Activated effector memory CD4-positive, alpha-beta T cell treated with anti-CD3 and anti-CD28 coated beads, Interleukin-2, amount 50 U/mL, for 16 hours (primary cell): ENCODE data around the gene ELOB.
"Not testable (repeated sequence)": the region's sequence is repeated elsewhere in the genome, so short reads cannot be mapped to it uniquely, and the experiment has no call there.

Experiments
- DNase-seq: peaks from one replicate; pipeline ENCODE4 v3.0.0-alpha.2; 2020

Gene ELOB

DNA sequence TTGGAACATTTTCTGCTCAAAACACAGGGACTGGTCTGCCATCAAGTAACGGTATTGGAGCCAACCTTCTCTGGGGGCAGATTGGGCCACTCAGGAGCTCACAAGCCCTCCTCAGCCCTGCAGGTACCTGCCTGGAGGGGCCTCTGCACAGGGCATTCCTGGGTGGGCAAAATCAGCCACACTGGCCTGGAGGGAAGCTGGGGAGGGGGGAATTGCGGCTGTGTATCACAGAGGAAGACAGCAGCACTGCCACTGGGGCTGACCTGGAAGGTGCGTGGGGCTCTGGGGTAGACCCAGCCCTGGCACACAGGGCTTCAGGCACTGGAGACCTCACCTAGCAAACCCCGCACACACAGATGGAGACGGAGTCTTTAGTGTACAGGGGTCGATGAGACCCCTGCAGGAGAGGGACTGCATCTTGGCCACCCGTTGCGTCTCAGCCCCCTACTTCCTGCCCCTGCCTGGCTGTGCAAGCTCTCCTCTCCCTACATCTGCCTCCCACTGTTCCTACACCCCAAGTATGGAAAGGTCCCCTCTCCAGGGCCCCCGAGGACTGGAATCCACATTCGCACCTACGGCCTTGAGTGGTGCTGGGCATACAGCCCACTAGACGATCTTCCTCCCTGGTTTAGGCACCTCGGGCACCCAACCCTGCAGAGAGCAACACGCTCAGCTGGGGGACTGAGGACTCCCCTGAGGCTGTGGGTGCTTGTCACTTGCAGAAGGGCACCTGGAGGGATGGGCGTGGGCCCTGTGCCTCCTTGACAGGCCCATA, 31.8 kb downstream of the ELOB start:
- DNase-seq = no peak

DNA sequence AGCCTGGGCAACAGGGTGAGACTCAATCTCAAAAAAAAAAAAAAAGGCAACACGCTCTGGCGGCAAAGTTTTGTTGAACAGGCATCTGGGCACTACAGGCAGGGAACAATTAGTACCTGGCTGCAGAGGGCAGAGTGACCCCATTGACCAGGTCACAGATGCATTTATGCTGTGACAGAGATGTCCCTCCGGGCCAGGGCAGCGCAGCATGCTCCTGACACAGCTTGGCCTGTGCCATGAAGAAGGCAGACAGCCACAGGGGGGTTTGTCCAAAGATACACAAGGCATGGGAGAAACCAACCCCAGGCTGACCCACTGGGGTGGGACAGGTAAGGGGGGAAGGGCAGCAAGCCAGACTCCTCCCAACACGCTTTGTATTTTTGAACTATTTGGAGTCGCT, 32.4 kb downstream of the ELOB start:
- no peak for DNase-seq

DNA sequence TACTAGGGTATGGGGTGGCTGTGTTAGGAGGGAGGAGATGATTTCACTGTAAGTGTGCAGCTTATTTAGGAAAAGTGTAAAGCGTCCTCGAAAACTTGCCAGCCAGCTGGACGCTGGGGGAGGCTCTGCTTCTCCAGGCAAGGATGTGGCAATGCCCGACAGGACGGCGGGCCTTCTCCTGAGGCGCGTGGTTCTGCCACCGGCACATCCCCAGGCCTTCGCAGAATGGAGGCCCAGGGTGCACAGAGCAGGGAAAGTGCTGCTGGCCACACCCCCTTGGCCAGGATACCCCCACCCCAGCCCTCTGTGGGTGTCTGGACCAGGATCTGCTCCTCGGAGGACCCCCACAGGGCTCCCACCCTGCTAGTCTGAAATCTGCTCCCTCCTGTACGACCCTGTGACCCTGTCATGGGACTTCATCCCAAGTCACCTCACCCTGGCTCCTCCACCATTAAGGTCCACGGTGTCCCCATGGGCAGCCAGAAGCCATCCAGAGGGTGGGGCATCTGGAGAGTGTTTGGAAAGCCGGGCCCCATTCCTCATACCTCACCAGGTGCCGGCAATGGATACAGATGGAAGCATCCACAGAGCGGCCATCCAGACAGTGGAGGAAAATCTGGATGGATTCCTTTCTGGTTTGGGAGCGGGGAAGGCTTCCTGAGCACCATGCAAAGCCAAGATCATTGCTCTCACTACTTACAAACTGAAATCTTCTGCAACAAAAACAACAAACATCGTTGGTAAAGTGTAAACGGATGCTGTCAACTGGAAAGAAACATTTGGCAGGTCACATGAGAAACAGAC, 33.9 kb downstream of the ELOB start:
- no peak for DNase-seq

DNA sequence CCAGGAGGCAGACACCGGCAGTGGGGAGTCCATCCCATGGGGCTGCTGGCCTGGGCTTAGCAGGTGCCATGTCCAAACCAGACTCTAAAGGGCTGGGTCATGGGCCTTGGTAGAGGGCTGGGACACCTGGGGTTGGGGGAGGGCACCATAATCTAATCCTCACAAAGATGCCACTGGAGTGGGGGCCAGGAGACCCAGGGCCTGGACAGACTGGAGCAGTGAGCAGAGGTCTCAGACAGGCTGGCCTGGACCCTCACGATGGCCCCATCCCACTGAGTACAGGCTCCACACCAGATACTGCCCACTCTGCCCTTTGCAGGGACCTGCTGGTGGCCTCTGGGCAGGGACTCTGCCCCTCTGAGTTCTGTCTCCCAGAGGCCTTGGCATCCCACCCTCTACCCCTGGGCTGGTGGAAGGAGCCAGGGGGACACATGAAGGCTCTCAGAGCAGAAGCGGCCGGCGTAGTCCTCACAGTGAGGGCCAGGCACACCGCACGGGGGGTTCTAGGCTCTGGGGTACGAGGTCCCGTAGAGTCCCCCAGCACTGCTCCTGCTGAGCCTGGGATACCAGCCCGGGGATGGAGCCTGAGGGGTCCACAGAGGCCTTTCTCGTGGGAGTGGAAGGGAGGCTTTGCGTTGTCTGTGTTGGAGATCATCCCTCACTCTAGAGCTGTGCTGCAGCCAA, 34.6 kb downstream of the ELOB start:
- no peak for DNase-seq

DNA sequence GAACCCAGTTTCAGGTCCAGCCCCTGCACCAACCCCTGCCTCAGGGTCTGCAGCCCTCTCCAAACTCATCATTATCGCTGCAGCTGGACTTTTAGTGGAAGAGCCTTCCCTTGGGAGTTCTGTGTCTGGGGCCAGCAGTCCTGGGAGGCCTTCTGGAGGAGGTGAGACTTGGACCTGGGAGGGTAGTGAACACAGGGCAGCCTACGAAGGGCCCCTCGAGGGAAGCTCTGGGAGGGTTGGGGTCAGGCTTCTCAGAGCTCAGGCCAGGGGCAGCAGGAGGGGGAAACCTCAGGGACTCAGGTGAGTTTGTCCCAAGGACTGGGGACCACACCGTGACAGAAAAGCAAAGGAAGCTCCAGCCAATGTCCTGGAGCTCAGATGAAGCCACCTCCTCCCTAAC, 35.9 kb downstream of the ELOB start:
- DNase-seq = no peak

DNA sequence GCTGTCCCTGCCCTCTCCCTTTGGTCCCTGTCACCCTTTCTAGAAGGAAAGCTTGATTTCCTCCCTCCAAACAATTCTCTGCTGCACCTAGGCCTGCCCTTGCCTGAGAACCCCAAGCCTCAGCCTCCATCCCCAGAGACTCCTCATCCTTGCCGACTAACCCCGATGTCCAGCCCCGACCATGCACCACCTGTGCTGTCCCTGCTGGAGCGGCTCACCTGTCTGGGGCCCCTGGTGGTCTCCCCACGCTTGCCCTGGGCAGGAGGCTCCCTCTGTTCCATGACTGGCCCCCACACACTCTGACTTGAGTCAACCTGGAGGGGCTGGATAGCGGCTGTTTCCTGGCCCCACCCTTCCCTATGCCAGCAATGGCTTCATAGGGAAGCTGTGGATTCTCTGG, 36.6 kb downstream of the ELOB start:
- DNase-seq = no peak

DNA sequence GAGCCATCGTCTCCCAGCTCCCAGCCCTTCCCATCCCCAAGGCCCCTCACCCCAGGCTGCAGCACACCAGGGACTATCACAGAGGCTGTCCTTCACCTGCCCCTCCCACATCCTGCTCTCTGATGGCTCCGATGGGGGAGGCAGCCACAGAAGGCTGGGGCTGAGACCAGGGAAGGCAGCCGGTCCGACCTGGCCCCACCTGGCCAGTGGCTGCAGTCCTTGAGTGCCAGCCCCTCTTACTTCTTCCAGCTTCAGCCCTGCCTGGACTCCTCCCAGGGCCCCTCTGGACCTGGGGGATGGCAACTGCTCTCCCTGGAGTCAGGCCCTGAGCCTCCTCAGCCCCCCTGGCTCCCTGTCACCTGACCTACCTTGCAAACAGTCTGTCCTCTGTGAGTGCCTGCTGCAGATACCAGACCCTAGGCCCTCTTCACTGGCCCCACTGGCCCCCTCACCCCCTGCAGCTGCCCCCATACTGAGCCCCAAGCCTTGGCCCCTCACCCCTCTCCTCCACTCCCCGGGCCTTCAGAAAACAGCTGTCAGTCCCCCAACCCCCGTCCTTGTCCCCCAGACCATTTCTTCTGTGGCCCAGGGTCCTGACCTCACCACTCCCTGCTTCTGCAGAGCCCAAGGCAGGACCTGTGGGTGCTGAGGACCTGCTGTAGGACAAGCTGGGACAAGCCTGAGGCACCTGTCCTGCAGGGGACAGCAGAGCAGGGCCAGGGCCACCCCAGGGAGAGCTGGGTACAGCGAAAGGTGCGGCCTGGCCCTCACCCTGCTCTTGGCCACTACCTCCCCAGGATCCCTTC, 37.3 kb downstream of the ELOB start:
- no peak for DNase-seq

DNA sequence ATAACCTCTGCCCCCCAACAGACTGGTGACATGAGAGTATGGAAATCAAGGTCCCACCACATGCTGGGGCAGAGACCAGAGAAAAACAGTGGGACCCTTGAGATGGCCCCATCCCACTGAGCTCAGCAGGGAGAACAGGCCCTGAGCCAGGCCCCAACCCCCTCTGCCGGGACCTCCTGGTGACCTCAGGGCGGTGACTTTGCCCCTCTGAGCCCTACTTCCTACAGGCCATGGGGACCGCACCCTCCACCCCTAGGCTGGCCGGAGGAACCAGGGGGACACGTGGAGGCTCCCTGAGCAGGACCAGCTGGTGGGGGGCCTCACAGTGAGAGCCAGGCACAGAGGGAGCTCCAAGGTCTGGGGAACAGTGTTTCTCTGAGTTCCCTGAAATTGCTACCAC, 38.5 kb downstream of the ELOB start:
- DNase-seq = no peak

DNA sequence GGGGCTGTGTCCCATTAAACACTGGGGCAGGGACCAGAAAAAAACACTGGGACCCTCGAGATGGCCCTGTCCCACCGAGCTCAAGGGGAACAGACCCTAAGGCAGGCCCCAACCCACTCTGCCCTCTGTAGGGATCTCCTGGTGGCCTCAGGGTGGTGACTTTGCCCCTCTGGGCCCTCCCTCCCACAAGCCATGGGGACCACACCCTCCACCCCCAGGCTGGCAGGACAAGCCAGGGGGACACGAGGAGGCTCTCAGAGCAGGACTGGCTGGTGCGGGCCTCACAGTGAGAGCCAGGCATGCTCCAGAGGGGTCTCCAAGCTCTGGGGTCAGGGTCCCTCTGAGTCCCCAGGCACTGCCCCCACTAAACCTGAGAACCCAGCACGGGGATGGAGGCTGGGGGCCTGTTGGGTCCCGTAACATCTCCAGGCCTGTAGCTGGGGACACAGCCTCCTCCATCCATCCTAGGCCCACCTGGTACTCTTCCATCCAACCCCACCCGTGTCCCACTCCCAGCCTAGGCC, 39.1 kb downstream of the ELOB start:
- DNase-seq = no peak

DNA sequence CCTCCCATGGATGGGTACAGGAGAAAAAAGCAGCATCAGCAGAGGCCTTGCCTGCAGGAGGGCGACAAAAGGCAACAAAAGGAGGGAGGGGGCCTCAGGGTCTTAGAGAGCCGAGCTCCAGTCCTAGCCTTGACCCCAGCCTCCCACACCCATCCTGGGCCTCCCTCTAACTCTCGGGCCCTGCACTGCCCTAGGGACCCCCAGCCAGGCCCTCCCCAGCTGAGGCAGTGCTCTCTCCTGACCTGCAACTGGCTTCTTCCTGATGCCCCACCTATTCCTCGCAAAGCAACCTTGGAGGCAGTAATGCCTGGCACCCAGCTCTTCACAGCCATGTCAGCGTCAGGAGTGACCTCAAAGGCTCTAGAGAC, 39.9 kb downstream of the ELOB start:
- DNase-seq = no peak

DNA sequence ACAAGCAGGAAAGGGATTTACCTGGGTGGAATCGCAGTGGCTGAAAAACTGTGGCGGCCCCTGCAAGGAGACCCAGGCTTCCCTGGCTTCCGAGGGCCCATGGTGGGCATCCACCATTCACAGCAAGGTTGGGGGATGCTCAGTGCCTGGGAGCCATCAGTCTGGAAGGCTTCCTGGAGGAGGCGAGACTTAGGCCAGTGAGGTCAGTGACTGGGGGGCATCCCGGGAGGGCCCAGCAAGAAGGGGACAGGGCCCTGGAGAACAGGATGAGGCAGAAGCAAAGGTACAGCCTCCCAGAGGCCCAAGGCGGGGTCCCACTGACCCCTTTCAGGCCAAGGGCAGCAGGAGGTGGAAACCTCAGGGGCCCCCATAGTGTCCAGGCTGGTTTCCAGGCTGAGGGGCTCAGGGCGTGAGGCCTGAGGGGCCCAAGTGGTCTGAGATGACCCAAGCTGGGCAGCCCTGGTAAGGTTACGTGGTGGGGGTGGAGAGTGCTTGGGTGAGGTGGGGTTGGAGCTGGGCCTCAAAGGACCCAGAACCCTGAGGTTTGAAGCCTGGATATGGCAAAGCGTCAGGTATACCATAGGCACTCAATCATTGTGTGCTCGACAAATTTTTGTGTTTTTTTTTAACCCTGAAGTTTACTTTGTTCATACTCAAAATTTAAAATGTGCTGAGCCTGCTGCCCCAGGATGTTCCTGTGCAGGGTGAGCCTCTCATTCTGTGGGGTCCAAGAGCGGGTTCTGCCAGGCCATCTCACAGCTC, 40.4 kb downstream of the ELOB start:
- DNase-seq = no peak

DNA sequence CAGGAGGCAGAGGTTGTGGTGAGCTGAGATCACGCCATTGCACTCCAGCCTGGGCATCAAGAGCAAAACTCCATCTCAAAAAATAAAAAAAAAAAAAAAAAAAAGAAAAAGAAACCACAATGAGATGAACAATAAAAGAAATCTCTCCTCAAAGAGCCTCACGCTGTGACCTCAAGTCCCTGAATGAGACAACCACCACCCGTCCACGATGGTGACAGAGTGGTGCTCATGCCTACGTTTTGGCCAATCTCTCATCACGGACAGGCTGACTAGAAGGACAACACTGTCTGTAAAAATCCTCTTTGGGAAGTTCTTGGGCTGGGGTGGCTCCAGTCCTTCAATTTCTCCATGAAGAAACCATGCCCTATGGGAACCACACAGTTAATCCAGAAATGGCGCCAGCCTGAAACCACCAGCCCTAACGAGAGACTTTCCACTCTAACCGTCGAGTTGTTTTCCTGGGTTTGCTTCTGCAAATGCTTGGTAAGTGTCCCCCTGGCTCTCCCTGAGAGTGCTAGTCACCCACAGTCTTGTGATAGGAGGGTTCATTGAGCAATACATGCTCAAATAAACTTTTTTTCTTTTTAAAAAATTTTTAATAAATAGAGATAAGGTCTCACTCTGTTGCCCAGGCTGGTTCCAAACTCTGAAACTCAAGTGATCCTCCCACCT, 42.1 kb downstream of the ELOB start:
- DNase-seq = no peak

DNA sequence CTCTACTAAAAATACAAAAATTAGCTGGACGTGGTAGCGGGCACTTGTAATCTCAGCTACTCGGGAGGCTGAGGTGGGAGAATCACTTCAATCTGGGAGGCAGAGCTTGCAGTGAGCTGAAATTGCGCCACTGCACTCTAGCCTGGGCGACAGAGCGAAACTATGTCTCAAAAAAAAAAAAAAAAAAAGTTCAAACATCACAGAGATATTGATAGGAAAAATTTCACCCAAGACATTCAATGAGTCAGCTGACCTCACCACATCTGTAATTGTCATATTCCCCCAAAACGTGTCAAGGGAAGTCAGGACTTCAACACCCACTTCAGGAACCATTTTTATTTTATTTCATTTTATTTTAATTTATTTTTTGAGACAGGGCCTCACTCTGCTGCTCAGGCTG, 49.0 kb downstream of the ELOB start:
- no peak for DNase-seq

DNA sequence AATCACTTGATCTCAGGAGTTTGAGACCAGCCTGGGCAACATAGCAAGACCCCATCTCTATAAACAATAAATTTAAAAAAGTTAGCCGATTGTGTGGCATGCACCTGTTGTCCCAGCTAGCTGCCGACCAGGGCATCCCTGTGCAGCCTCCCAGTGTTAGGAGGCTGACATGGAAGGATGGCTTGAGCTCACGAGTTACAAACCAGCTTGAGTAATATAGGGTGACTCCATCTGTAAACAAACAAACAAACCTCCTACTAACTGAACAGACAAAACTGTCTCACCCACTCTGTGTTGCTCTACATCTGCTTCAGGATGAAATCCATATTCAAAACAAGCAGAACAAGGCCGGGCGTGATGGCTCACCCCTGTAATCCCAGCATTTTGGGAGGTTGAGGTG, 50.2 kb downstream of the ELOB start:
- no peak for DNase-seq

DNA sequence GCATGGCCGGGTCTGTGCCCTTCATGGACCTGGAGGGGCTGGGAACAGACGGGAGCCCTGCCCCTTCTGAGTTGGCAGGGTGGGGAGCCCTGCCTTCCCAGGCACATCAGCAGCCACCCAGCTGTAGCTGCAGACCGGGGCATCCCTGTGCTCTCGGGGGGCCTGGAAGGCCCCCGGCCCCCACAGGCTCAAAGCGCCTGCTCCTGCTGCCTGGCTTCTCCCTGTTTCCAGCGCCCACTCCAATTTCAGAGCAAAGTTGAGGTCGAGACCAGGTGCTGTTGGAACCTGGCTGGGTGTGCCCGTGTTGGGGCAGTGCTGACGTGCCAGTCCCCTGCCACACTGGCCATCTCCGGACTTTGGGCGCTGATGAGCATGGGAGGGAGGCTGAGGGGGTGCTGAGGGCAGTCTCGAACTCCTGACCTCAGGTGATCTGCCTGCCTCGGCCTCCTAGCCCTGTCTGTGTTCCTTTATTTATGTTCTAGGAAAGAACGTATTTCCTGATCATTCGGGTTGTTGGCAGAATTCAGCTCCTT, 52.2 kb downstream of the ELOB start:
- no peak for DNase-seq

DNA sequence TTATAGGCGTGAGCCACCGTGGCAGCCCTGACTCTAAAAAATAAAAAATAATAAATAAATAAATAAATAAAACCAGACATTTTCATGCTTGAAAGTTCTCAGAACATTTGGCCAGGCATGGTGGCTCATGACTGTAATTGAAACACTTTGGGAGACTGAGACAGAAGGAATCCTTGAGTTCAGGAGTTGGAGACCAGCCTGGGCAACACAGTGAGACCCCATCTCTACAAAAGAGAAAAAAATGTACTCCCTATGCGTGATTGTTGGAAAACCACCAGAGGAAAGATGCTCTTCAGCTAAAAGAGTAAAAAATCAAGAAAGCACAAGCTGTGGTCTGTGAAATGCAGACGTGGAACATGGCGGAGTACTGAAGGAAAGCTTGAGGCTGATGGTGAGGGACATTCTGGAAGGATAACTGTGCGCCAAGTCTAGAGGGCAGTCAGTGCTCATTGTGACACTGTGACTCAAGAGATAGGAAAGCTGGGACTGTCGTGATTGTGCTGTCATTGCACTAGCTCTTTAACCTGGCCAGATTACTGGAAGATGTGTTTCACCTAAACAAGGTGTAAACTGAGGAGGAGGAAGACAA, 52.9 kb downstream of the ELOB start:
- DNase-seq = no peak

DNA sequence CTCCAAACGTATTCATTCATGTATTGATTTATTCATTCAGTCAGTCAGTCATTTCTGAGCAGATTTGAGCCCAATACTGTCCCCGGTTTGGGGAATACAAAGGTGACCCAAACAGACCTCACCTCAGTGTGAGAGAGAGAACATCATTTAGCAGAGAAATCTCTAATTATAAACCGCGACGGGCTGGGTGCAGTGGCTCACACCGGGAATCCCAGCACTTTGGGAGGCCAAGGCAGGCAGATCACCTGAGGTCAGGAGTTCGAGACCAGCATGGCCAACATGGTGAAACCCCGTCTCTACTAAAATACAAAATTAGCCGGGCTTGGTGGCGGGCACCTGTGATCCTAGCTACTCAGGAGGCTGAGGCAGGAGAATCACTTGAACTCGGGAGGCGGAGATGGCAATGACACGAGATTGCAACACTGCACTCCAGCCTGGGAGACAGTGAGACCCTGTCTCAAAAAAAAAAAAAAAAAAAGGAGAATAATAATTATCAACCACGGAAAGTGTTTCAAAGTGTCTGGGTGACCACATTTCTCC, 55.4 kb downstream of the ELOB start:
- not testable (repeated sequence) for DNase-seq
